ENCODE data around the gene TAGLN. TPM values are rescaled to one million over a fixed set of nuclear protein-coding genes. Genes with fewer than 3 reads are reported as not detected.

Gene TAGLN
- 696 TPM for polyA plus RNA-seq (2013, experiment 1 of 2)
- 449 TPM for polyA plus RNA-seq (2013, experiment 2 of 2)

GRCh38 chr11:117199053-117199915, at the start of gene TAGLN:
TAGLN (plus strand) TSS chr11:117199370; CDS start chr11:117203014, 3,644 bp downstream.
- Histone ChIP-seq H3K36me3 (ENCODE audit: control insufficient read depth, insufficient read depth, low read length) (peaks cover 33% of the 10 kb centered on the region), H3K4me1 (ENCODE audit: control insufficient read depth, insufficient read depth, low read length, poor library complexity, severe bottlenecking) (peaks cover 46% of the 10 kb centered on the region), H3K27ac (ENCODE audit: low read depth, low read length, severe bottlenecking) (peak within 1 kb of the TSS; percentile 83), H3K9me3 (ENCODE audit: control insufficient read depth, low read length) (no peaks in the 10 kb centered on the region), H3K4me3 (ENCODE audit: extremely low read depth, insufficient read depth, low read length, poor library complexity, severe bottlenecking) (peak within 1 kb of the TSS; percentile 51)
- WGBS, 2 experiments (ENCODE audit: insufficient coverage in 2 of 2): 3 to 5% methylated on average over 21 to 22 of the region's 34 CpGs

GRCh38 chr11:117152066-117152465, 47.1 kb upstream of the TAGLN start:
- H3K36me3 ChIP-seq (ENCODE audit: control insufficient read depth, insufficient read depth, low read length): peaks cover 92% of the 10 kb centered on the region
- H3K27ac ChIP-seq (ENCODE audit: low read depth, low read length, severe bottlenecking): no peak overlapping the region
- peaks cover 8% of the 10 kb centered on the region for H3K4me1 ChIP-seq (ENCODE audit: control insufficient read depth, insufficient read depth, low read length, poor library complexity, severe bottlenecking)
- no peaks in the 10 kb centered on the region for H3K9me3 ChIP-seq (ENCODE audit: control insufficient read depth, low read length)
- H3K4me3 ChIP-seq (ENCODE audit: extremely low read depth, insufficient read depth, low read length, poor library complexity, severe bottlenecking): no peak overlapping the region
- WGBS, 2 experiments (ENCODE audit: insufficient coverage in 2 of 2): 83% methylated on average over 1 of the region's 2 CpGs; no CpG with 5 or more reads in 1 of the 2 experiments

- Histone ChIP-seq H3K9me3 (ENCODE audit: control insufficient read depth, low read length) (no peaks in the 10 kb centered on the region), H3K4me3 (ENCODE audit: extremely low read depth, insufficient read depth, low read length, poor library complexity, severe bottlenecking) (no peak overlapping the region), H3K4me1 (ENCODE audit: control insufficient read depth, insufficient read depth, low read length, poor library complexity, severe bottlenecking) (no peaks in the 10 kb centered on the region), H3K36me3 (ENCODE audit: control insufficient read depth, insufficient read depth, low read length) (peaks cover 89% of the 10 kb centered on the region), H3K27ac (ENCODE audit: low read depth, low read length, severe bottlenecking) (no peak overlapping the region)
- 96 to 100% methylated on average over 1 to 4 of the region's 5 CpGs for WGBS, 2 experiments (ENCODE audit: insufficient coverage in 2 of 2)
Observed at GRCh38 chr11:117154468-117154867, 44.7 kb upstream of the TAGLN start.

DNA sequence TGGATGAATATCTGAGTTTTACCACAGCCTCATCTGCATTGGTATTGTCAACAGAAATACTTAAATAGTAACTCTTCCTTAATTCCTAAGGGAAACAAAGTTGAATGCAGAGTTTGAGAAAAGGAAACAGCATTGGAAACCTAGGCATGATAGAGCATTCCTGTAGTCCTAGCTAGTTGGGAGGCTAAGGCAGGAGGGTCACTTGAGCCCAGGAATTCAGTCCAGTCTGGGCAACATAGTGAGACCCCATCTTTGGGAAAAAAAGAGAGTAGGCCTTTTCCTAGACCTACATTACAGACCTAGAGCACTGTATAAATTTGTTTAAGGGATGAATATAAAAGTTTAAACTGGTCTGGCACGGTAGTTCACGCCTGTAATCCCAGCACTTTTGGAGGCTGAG, 41.7 kb upstream of the TAGLN start:
- no peak overlapping the region for H3K27ac ChIP-seq (ENCODE audit: low read depth, low read length, severe bottlenecking)
- H3K36me3 ChIP-seq (ENCODE audit: control insufficient read depth, insufficient read depth, low read length): peaks cover 87% of the 10 kb centered on the region
- no peak overlapping the region for H3K4me3 ChIP-seq (ENCODE audit: extremely low read depth, insufficient read depth, low read length, poor library complexity, severe bottlenecking)
- WGBS, 2 experiments (ENCODE audit: insufficient coverage in 2 of 2): 90% methylated on average over 2 of the region's 2 CpGs; no CpG with 5 or more reads in 1 of the 2 experiments
- H3K4me1 ChIP-seq (ENCODE audit: control insufficient read depth, insufficient read depth, low read length, poor library complexity, severe bottlenecking): no peaks in the 10 kb centered on the region
- H3K9me3 ChIP-seq (ENCODE audit: control insufficient read depth, low read length): no peaks in the 10 kb centered on the region

DNA sequence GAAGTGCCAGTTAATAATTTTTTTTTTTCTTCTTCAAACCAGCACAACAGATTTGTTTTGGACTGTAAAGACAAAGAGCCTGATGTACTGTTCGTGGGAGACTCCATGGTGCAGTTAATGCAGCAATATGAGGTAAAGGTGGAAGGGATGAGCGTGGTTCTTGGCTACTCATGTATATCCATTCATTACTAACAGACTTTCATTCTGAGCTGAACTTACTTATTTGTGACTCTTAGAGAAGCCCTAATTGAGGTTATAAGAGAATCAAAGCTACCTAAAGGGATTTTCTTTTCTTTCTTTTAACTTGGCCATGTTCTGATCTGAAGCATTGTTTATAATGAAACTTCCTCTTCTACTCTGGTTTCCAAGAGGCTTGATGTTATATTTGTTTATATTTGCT, 39.3 kb upstream of the TAGLN start:
- Histone ChIP-seq H3K27ac (ENCODE audit: low read depth, low read length, severe bottlenecking) (no peak overlapping the region), H3K9me3 (ENCODE audit: control insufficient read depth, low read length) (no peaks in the 10 kb centered on the region), H3K36me3 (ENCODE audit: control insufficient read depth, insufficient read depth, low read length) (peaks cover 85% of the 10 kb centered on the region), H3K4me1 (ENCODE audit: control insufficient read depth, insufficient read depth, low read length, poor library complexity, severe bottlenecking) (no peaks in the 10 kb centered on the region), H3K4me3 (ENCODE audit: extremely low read depth, insufficient read depth, low read length, poor library complexity, severe bottlenecking) (no peak overlapping the region)
- WGBS, 2 experiments (ENCODE audit: insufficient coverage in 2 of 2): no CpG with 5 or more reads among the region's 2 CpGs

GRCh38 chr11:117160826-117161225, 38.3 kb upstream of the TAGLN start:
- 100% methylated on average over 1 of the region's 2 CpGs; no CpG with 5 or more reads in 1 of the 2 experiments for WGBS, 2 experiments (ENCODE audit: insufficient coverage in 2 of 2)
- Histone ChIP-seq H3K27ac (ENCODE audit: low read depth, low read length, severe bottlenecking) (no peak overlapping the region), H3K9me3 (ENCODE audit: control insufficient read depth, low read length) (no peaks in the 10 kb centered on the region), H3K4me1 (ENCODE audit: control insufficient read depth, insufficient read depth, low read length, poor library complexity, severe bottlenecking) (no peaks in the 10 kb centered on the region), H3K36me3 (ENCODE audit: control insufficient read depth, insufficient read depth, low read length) (peaks cover 87% of the 10 kb centered on the region), H3K4me3 (ENCODE audit: extremely low read depth, insufficient read depth, low read length, poor library complexity, severe bottlenecking) (no peak overlapping the region)

DNA sequence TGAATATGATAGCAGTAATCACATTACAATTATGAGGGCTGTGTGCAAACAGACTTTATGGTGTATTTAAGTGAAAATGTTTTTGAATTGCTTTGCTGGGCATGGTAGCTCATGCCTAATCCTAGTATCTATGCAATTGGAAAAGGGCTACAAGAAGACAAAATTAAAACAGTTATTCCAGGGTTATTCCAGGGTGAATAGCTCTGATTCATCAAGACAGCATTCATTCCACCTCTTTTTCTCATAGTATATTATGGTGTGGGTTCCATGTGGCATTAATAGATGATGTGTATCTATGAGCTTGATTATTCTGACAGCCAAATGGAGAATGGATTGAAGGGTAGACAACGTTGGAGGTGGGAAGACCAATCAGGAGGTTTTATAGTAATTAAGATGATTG, 32.7 kb upstream of the TAGLN start:
- Histone ChIP-seq H3K27ac (ENCODE audit: low read depth, low read length, severe bottlenecking) (no peak overlapping the region), H3K9me3 (ENCODE audit: control insufficient read depth, low read length) (no peaks in the 10 kb centered on the region), H3K4me1 (ENCODE audit: control insufficient read depth, insufficient read depth, low read length, poor library complexity, severe bottlenecking) (peaks cover 7% of the 10 kb centered on the region), H3K4me3 (ENCODE audit: extremely low read depth, insufficient read depth, low read length, poor library complexity, severe bottlenecking) (no peak overlapping the region), H3K36me3 (ENCODE audit: control insufficient read depth, insufficient read depth, low read length) (peaks cover 95% of the 10 kb centered on the region)
- WGBS, 2 experiments (ENCODE audit: insufficient coverage in 2 of 2): 84 to 94% methylated on average over 1 of the region's 1 CpG

DNA sequence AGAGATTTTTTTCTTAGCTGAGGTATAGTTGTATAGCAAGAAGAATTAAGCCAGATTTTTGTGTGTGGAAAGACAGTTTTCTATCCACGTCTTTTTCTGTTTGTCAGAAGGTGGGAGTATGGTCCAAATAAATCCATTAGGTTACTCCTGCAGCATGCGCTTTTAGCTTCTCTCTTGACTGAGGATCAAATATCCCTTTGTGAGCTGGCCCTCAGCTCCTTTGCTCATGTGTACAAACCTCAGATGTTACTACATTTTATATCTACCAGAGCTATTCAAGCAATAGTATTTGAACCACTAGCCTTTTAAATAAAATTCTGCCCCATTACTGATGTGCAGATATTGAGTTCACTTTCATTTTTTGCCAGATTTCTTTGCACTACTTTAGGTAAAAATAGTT, 29.4 kb upstream of the TAGLN start:
- H3K4me3 ChIP-seq (ENCODE audit: extremely low read depth, insufficient read depth, low read length, poor library complexity, severe bottlenecking): no peak overlapping the region
- H3K4me1 ChIP-seq (ENCODE audit: control insufficient read depth, insufficient read depth, low read length, poor library complexity, severe bottlenecking): peaks cover 33% of the 10 kb centered on the region
- peaks cover 75% of the 10 kb centered on the region for H3K36me3 ChIP-seq (ENCODE audit: control insufficient read depth, insufficient read depth, low read length)
- peak overlapping the region; percentile 16 for H3K27ac ChIP-seq (ENCODE audit: low read depth, low read length, severe bottlenecking)
- 88 to 97% methylated on average over 2 of the region's 2 CpGs for WGBS, 2 experiments (ENCODE audit: insufficient coverage in 2 of 2)
- no peaks in the 10 kb centered on the region for H3K9me3 ChIP-seq (ENCODE audit: control insufficient read depth, low read length)

- H3K4me1 ChIP-seq (ENCODE audit: control insufficient read depth, insufficient read depth, low read length, poor library complexity, severe bottlenecking): peaks cover 33% of the 10 kb centered on the region
- no peaks in the 10 kb centered on the region for H3K9me3 ChIP-seq (ENCODE audit: control insufficient read depth, low read length)
- 94 to 100% methylated on average over 6 of the region's 9 CpGs for WGBS, 2 experiments (ENCODE audit: insufficient coverage in 2 of 2)
- H3K27ac ChIP-seq (ENCODE audit: low read depth, low read length, severe bottlenecking): peak overlapping the region; percentile 16
- no peak overlapping the region for H3K4me3 ChIP-seq (ENCODE audit: extremely low read depth, insufficient read depth, low read length, poor library complexity, severe bottlenecking)
- H3K36me3 ChIP-seq (ENCODE audit: control insufficient read depth, insufficient read depth, low read length): peaks cover 76% of the 10 kb centered on the region
Observed at GRCh38 chr11:117170210-117170609, 29.0 kb upstream of the TAGLN start.

- H3K36me3 ChIP-seq (ENCODE audit: control insufficient read depth, insufficient read depth, low read length): peaks cover 72% of the 10 kb centered on the region
- peaks cover 33% of the 10 kb centered on the region for H3K4me1 ChIP-seq (ENCODE audit: control insufficient read depth, insufficient read depth, low read length, poor library complexity, severe bottlenecking)
- 100% methylated on average over 1 to 2 of the region's 2 CpGs for WGBS, 2 experiments (ENCODE audit: insufficient coverage in 2 of 2)
- H3K9me3 ChIP-seq (ENCODE audit: control insufficient read depth, low read length): no peaks in the 10 kb centered on the region
- no peak overlapping the region for H3K4me3 ChIP-seq (ENCODE audit: extremely low read depth, insufficient read depth, low read length, poor library complexity, severe bottlenecking)
- H3K27ac ChIP-seq (ENCODE audit: low read depth, low read length, severe bottlenecking): peak overlapping the region; percentile 43
Observed at GRCh38 chr11:117171007-117171403, 28.2 kb upstream of the TAGLN start.

Data from mesodermal cell (in vitro differentiated cells).